ENCODE data around the gene PRKAR2A. TPM values are rescaled to one million over a fixed set of nuclear protein-coding genes. Genes with fewer than 3 reads are reported as not detected.
"Not testable (repeated sequence)": the region's sequence is repeated elsewhere in the genome, so short reads cannot be mapped to it uniquely, and the experiment has no call there.

The PRKAR2A gene
- total and polyA plus RNA-seq, 11 donors, result 10.6 to 71.6 (median 42.8) TPM

GRCh38 chr3:48762816-48763215 lies 84.9 kb downstream of the PRKAR2A start:
- H3K27ac ChIP-seq, result peak overlapping the region in 1 of 12 donors; percentile 24
- no peaks in the 10 kb centered on the region for H3K4me1 ChIP-seq
- H3K4me3 ChIP-seq, result no peak overlapping the region
- H3K27me3 ChIP-seq, result no peaks in the 10 kb centered on the region
- H3K36me3 ChIP-seq, result peaks cover 0 to 91% (median 70%) of the 10 kb centered on the region in 9 donors
- intact Hi-C loops (cut with DNase I), result no loop called here
- DNase-seq (no peak), ATAC-seq (no peak)
- no peaks in the 10 kb centered on the region for H3K9me3 ChIP-seq
- no peak for TF ChIP-seq POLR2A (IDR thresholded peaks at IDR 0.05)
- no peak for TF ChIP-seq CTCF (IDR thresholded peaks at IDR 0.05)
- WGBS, 4 donors, result 82 to 93% (median 89%) methylated on average over 3 of the region's 3 CpGs

GRCh38 chr3:48759991-48760540 lies 87.6 kb downstream of the PRKAR2A start:
- H3K4me1 ChIP-seq; H3K9me3 ChIP-seq; ATAC-seq; H3K4me3 ChIP-seq; DNase-seq; H3K27ac ChIP-seq; intact Hi-C loops (cut with DNase I); H3K27me3 ChIP-seq: not testable (repeated sequence)
- 93 to 97% (median 95%) methylated on average over 5 of the region's 5 CpGs for WGBS, 4 donors
- peaks cover 0 to 92% (median 84%) of the 10 kb centered on the region in 9 donors for H3K36me3 ChIP-seq

GRCh38 chr3:48759531-48759930 lies 88.1 kb downstream of the PRKAR2A start:
- H3K4me3 ChIP-seq; H3K27me3 ChIP-seq; H3K4me1 ChIP-seq; DNase-seq; ATAC-seq; intact Hi-C loops (cut with DNase I); H3K9me3 ChIP-seq; H3K27ac ChIP-seq: not testable (repeated sequence)
- peaks cover 0 to 92% (median 83%) of the 10 kb centered on the region in 9 donors for H3K36me3 ChIP-seq
- 93 to 95% (median 94%) methylated on average over 6 of the region's 6 CpGs for WGBS, 4 donors

- no peak overlapping the region for H3K27ac ChIP-seq
- no peak for TF ChIP-seq CTCF (IDR thresholded peaks at IDR 0.05)
- no peak for TF ChIP-seq POLR2A (IDR thresholded peaks at IDR 0.05)
- WGBS, 4 donors, result 95 to 98% (median 97%) methylated on average over 4 of the region's 4 CpGs
- ATAC-seq (no peak), DNase-seq (no peak)
- H3K4me3 ChIP-seq, result no peak overlapping the region
- intact Hi-C loops (cut with DNase I), result no loop called here
- H3K9me3 ChIP-seq, result no peaks in the 10 kb centered on the region
- H3K36me3 ChIP-seq, result peaks cover 0 to 92% (median 80%) of the 10 kb centered on the region in 9 donors
- H3K4me1 ChIP-seq, result no peaks in the 10 kb centered on the region
- no peaks in the 10 kb centered on the region for H3K27me3 ChIP-seq
These were observed 88.6 kb downstream of the PRKAR2A start for GRCh38 chr3:48759071-48759470.

GRCh38 chr3:48756640-48757039 lies 91.0 kb downstream of the PRKAR2A start:
- peaks cover 0 to 88% (median 73%) of the 10 kb centered on the region in 9 donors for H3K36me3 ChIP-seq
- H3K27ac ChIP-seq, result no peak overlapping the region
- H3K4me3 ChIP-seq, result no peak overlapping the region
- DNase-seq (no peak), ATAC-seq (no peak)
- intact Hi-C loops (cut with DNase I), result no loop called here
- peaks cover 0 to 1% (median 0%) of the 10 kb centered on the region in 12 donors for H3K4me1 ChIP-seq
- TF ChIP-seq CTCF (IDR thresholded peaks at IDR 0.05), result no peak
- no peak for TF ChIP-seq POLR2A (IDR thresholded peaks at IDR 0.05)
- H3K27me3 ChIP-seq, result no peaks in the 10 kb centered on the region
- 88 to 97% (median 92%) methylated on average over 5 of the region's 5 CpGs for WGBS, 4 donors
- no peaks in the 10 kb centered on the region for H3K9me3 ChIP-seq
